Astrocyte of the cerebellum (primary cell): ENCODE results near the gene ARFGEF3.
"Not testable (repeated sequence)": the region's sequence is repeated elsewhere in the genome, so short reads cannot be mapped to it uniquely, and the experiment has no call there.

ENCODE experiments used
- DNase-seq: peaks from one replicate; pipeline ENCODE4 v3.0.0-alpha.2; 2011; ENCODE audit warnings: low read depth
- H3K4me3 ChIP-seq: 2 replicates; pipeline ENCODE4 v1.5.1; 2011; ENCODE audit warnings: mild to moderate bottlenecking, low read depth, low read length, moderate library complexity
- in situ Hi-C: cut with HindIII; loops from 2 replicates; pipeline ENCODE4 v1.10.0; 2017; ENCODE audit warnings: low sequenced_read_pairs
- TF ChIP-seq, protein P1 (sequence below): IDR thresholded peaks from 2 replicates; pipeline ENCODE4 v1.5.1; 2012; ENCODE audit warnings: low read length, low read depth, moderate library complexity, mild to moderate bottlenecking; ENCODE audit errors: missing control alignments

Gene ARFGEF3

GRCh38 chr6:138287144-138287955 is 125.6 kb downstream of the ARFGEF3 start:
- in situ Hi-C loops, result no loop called here
- DNase-seq, result no peak
- TF ChIP-seq, protein P1, sequence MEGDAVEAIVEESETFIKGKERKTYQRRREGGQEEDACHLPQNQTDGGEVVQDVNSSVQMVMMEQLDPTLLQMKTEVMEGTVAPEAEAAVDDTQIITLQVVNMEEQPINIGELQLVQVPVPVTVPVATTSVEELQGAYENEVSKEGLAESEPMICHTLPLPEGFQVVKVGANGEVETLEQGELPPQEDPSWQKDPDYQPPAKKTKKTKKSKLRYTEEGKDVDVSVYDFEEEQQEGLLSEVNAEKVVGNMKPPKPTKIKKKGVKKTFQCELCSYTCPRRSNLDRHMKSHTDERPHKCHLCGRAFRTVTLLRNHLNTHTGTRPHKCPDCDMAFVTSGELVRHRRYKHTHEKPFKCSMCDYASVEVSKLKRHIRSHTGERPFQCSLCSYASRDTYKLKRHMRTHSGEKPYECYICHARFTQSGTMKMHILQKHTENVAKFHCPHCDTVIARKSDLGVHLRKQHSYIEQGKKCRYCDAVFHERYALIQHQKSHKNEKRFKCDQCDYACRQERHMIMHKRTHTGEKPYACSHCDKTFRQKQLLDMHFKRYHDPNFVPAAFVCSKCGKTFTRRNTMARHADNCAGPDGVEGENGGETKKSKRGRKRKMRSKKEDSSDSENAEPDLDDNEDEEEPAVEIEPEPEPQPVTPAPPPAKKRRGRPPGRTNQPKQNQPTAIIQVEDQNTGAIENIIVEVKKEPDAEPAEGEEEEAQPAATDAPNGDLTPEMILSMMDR, result peak; percentile 52
- H3K4me3 ChIP-seq, result no peak overlapping the region

DNA sequence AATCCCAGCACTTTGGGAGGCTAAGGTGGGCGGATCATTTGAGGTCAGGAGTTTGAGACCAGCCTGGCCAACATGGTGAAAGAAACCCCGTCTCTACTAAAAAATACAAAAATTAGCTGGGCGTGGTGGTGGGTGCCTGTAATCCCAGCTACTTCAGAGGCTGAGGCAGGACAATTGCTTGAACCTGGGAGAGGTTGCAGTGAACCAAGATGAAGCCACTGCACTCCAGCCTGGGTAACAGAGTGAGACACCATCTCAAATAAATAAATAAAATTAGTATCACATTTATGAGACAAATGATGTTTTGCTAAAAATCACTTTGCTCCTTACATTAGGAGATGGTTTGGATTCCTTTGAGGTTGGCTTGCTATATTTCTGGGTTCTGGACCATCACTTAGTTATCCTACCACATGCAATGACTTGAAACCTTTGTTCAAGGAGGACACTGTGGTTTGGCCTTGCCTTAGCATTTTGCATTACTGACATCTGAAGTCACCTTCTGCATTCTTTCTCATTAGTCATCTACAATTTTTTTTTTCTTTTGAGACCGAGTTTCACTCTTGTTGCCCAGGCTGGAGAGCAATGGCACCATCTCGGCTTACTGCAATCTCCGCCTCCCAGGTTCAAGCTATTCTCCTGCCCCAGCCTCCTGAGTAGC is 126.8 kb downstream of the ARFGEF3 start:
- H3K4me3 ChIP-seq, in situ Hi-C loops: not testable (repeated sequence)
- DNase-seq, result peak; percentile 87

DNA sequence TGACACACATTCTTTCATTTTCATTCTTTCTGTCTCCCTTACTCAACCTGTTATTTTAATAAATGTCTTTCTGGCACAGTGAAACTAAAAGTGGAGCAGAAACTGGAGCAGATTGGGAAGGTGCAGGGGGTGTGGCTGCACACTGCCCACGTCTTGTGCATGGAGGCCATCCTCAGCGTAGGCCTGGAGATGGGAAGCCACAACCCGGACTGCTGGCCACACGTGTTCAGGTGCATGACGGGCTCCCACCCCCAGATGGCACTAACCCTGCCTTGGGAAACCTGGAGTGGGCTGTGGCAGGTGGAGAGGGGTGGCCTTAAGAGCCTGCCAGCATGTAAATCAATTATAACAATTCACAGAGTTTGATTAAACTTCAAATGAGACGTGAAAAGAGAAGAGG is 128.0 kb downstream of the ARFGEF3 start:
- TF ChIP-seq, protein P1, result peak; percentile 37
- in situ Hi-C loops, result no loop called here
- no peak for DNase-seq
- H3K4me3 ChIP-seq, result no peak overlapping the region

- in situ Hi-C loops, result no loop called here
- no peak for DNase-seq
- TF ChIP-seq, protein P1, result no peak
- no peak overlapping the region for H3K4me3 ChIP-seq
Measured at GRCh38 chr6:138290423-138290962, 128.8 kb downstream of the ARFGEF3 start.

GRCh38 chr6:138291036-138291848 is 129.5 kb downstream of the ARFGEF3 start:
- no peak for DNase-seq
- in situ Hi-C loops, result no loop called here
- TF ChIP-seq, protein P1, result no peak
- H3K4me3 ChIP-seq, result no peak overlapping the region

GRCh38 chr6:138291849-138292181 is 130.1 kb downstream of the ARFGEF3 start:
- H3K4me3 ChIP-seq, result no peak overlapping the region
- DNase-seq, result no peak
- in situ Hi-C loops, result no loop called here
- TF ChIP-seq, protein P1, result no peak
